Choroid plexus epithelial cell (primary cell): ENCODE data around the gene RIMBP2.
"Not testable (repeated sequence)": the region's sequence is repeated elsewhere in the genome, so short reads cannot be mapped to it uniquely, and the experiment has no call there.

Source experiments
- DNase-seq: peaks from one replicate; pipeline ENCODE4 v3.0.0-alpha.2; 2010; ENCODE audit warnings: low read depth
- H3K4me3 ChIP-seq: 2 replicates; pipeline ENCODE4 v1.5.1; 2011; ENCODE audit warnings: low read depth, mild to moderate bottlenecking, control low read depth, low read length, moderate library complexity
- CTCF ChIP-seq: conservative IDR thresholded peaks from 2 replicates; pipeline ENCODE4 v1.5.1; 2011; ENCODE audit warnings: low read depth, mild to moderate bottlenecking, control low read depth, inconsistent platforms, low read length, moderate library complexity

Gene RIMBP2

GRCh38 chr12:130590685-130591084 is 125.4 kb downstream of the RIMBP2 start:
- no peak overlapping the region for H3K4me3 ChIP-seq
- no peak for TF ChIP-seq CTCF
- no peak for DNase-seq

GRCh38 chr12:130589540-130590317 is 126.4 kb downstream of the RIMBP2 start:
- H3K4me3 ChIP-seq, result no peak overlapping the region
- no peak for TF ChIP-seq CTCF
- DNase-seq, result no peak

- TF ChIP-seq CTCF, result no peak
- DNase-seq, result no peak
- no peak overlapping the region for H3K4me3 ChIP-seq
Measured at GRCh38 chr12:130588696-130589539, 127.2 kb downstream of the RIMBP2 start.

GRCh38 chr12:130587966-130588365 is 128.1 kb downstream of the RIMBP2 start:
- TF ChIP-seq CTCF, result no peak
- no peak overlapping the region for H3K4me3 ChIP-seq
- no peak for DNase-seq

GRCh38 chr12:130584475-130584874 is 131.6 kb downstream of the RIMBP2 start:
- not testable (repeated sequence) for H3K4me3 ChIP-seq, DNase-seq

GRCh38 chr12:130583800-130584199 is 132.3 kb downstream of the RIMBP2 start:
- H3K4me3 ChIP-seq, result no peak overlapping the region
- no peak for TF ChIP-seq CTCF
- no peak for DNase-seq

- no peak for TF ChIP-seq CTCF
- no peak overlapping the region for H3K4me3 ChIP-seq
- DNase-seq, result no peak
Measured at GRCh38 chr12:130583317-130583716, 132.8 kb downstream of the RIMBP2 start.
